ENCODE data around the gene BSND.

GRCh38 chr1:54971317-54971791 lies 27.4 kb upstream of the BSND start:
- TF ChIP-seq CTCF (conservative IDR thresholded peaks at IDR 0.05; ENCODE audit: low read depth, low read length), result no peak
- no peak for TF ChIP-seq EZH2 (IDR thresholded peaks at IDR 0.05; ENCODE audit: borderline replicate concordance, low read depth, low read length, poor library complexity, severe bottlenecking)
